K562 (cell line): ENCODE measurements around the gene HEPACAM. TPM values are rescaled to one million over a fixed set of nuclear protein-coding genes. Genes with fewer than 3 reads are reported as not detected.

Source experiments
- ASH1L ChIP-seq: fragments of 450-650 bp; IDR thresholded peaks from 2 replicates; pipeline ENCODE4 v1.6.1; 2018; ENCODE audit warnings: borderline replicate concordance, mild to moderate bottlenecking, low read depth; ENCODE audit not compliant: partially characterized antibody
- CEBPZ ChIP-seq: fragments of 150-350 bp; IDR thresholded peaks from 2 replicates; pipeline ENCODE4 v1.6.1; 2014; ENCODE audit warnings: low read depth, mild to moderate bottlenecking, low read length, borderline replicate concordance
- CSDE1 ChIP-seq, 2 experiments: fragments of 450-650 bp; IDR thresholded peaks; 2 replicates each; pipeline ENCODE4 v1.6.1; 2016; ENCODE audit warnings: mild to moderate bottlenecking in 1 of 2
- E2F8 ChIP-seq: fragments of 450-650 bp; IDR thresholded peaks from 2 replicates; pipeline ENCODE4 v1.7.1; 2018; ENCODE audit warnings: mild to moderate bottlenecking, low read depth; ENCODE audit not compliant: partially characterized antibody
- ESRRA ChIP-seq: fragments of 450-650 bp; IDR thresholded peaks from 2 replicates; pipeline ENCODE4 v1.6.1; 2014; ENCODE audit warnings: low read depth, mild to moderate bottlenecking, moderate library complexity, borderline replicate concordance
- EWSR1 ChIP-seq: fragments of 450-650 bp; IDR thresholded peaks from 2 replicates; pipeline ENCODE4 v1.6.1; 2018; ENCODE audit warnings: borderline replicate concordance, mild to moderate bottlenecking, low read depth, moderate library complexity; ENCODE audit not compliant: partially characterized antibody
- HNRNPK ChIP-seq: fragments of 200-400 bp; formaldehyde crosslinking; IDR thresholded peaks from one replicate; pipeline ENCODE4 v1.6.1; 2018; ENCODE audit warnings: mild to moderate bottlenecking, low read depth, low read length; ENCODE audit not compliant: poor library complexity, severe bottlenecking
- IRF1 ChIP-seq: sonication (generic); formaldehyde crosslinking; IDR thresholded peaks from 2 replicates; pipeline ENCODE4 v1.8.0; 2022; ENCODE audit warnings: missing genetic modification reagents, mild to moderate bottlenecking, borderline replicate concordance
- MED1 ChIP-seq: sonication (generic); formaldehyde crosslinking; IDR thresholded peaks from 2 replicates; pipeline ENCODE4 v1.8.1; 2023; ENCODE audit warnings: missing genetic modification reagents, borderline replicate concordance
- POLR2G ChIP-seq: fragments of 200-400 bp; formaldehyde crosslinking; IDR thresholded peaks from 2 replicates; pipeline ENCODE4 v1.6.1; 2017; ENCODE audit warnings: low read depth, mild to moderate bottlenecking, antibody characterized with exemption, low read length, moderate library complexity
- PYGO2 ChIP-seq: fragments of 450-650 bp; IDR thresholded peaks from 2 replicates; pipeline ENCODE4 v1.6.1; 2016; ENCODE audit warnings: mild to moderate bottlenecking, missing genetic modification characterization, moderate library complexity, missing compliant biosample characterization
- SIRT6 ChIP-seq: IDR thresholded peaks from one replicate; pipeline ENCODE4 v1.6.1; 2012; ENCODE audit warnings: low read depth, mild to moderate bottlenecking, control low read depth, inconsistent platforms, low read length, moderate library complexity
- SMARCC2 ChIP-seq: fragments of 450-650 bp; IDR thresholded peaks from 2 replicates; pipeline ENCODE4 v1.6.1; 2017; ENCODE audit warnings: antibody characterized with exemption, moderate library complexity, mild to moderate bottlenecking, low read depth
- SMARCE1 ChIP-seq: fragments of 450-650 bp; IDR thresholded peaks from 2 replicates; pipeline ENCODE4 v1.7.1; 2016; ENCODE audit warnings: mild to moderate bottlenecking
- USF2 ChIP-seq: sonication (generic); formaldehyde crosslinking; IDR thresholded peaks from 2 replicates; pipeline ENCODE4 v1.5.0; 2020; ENCODE audit warnings: missing genetic modification reagents
- YBX1 ChIP-seq: fragments of 450-650 bp; IDR thresholded peaks from 2 replicates; pipeline ENCODE4 v1.7.1; 2016; ENCODE audit warnings: mild to moderate bottlenecking
- ZC3H4 ChIP-seq: sonication (generic); formaldehyde crosslinking; IDR thresholded peaks from 2 replicates; pipeline ENCODE4 v1.9.0; 2021; ENCODE audit warnings: missing genetic modification reagents, borderline replicate concordance
- ZNF24 ChIP-seq: fragments of 450-650 bp; IDR thresholded peaks from 2 replicates; pipeline ENCODE4 v1.6.1; 2016
- ZNF408 ChIP-seq: fragments of 250-450 bp; sonication (Bioruptor Pico); IDR thresholded peaks from 2 replicates; pipeline ENCODE4 v1.4.0; 2020; ENCODE audit warnings: low read depth, mild to moderate bottlenecking, moderate library complexity
- polyA plus RNA-seq, 8 experiments: library from polyadenylated mRNA; depleted of rRNA in 4 of 8; stranded (reverse) in 5 of 8; unstranded in 3 of 8; fragments of >200 nt; fragmentation: Nextera tagmentation in 2 of 8; fragmentation: Illumina TruSeq in 1 of 8; extraction: Ambion mirVana in 2 of 8; extraction: Trizol in 1 of 8; gene quantifications; 2 replicates each; pipeline versions ENCODE4 v1.2.1 to v1.2.3, GENCODE V29; 2011 to 2014; ENCODE audit warnings: inconsistent platforms in 1 of 8, missing spikeins in 1 of 8
- total RNA-seq, 7 experiments: library from RNA; depleted of rRNA in 6 of 7; stranded (reverse); fragments of >200 nt in 6 of 7; fragmentation: Illumina TruSeq in 2 of 7; extraction: Trizol in 2 of 7; gene quantifications; 2 replicates each; pipeline versions ENCODE4 v1.2.1 to v1.2.3, GENCODE V29; 2011 to 2021; ENCODE audit warnings: low replicate concordance in 1 of 7

The HEPACAM gene
- total and polyA plus RNA-seq, 9 of the 15 experiments (the other 6 are each of a cell fraction or from before 2014, with no cell fraction given): not detected

- TF ChIP-seq IRF1 (no peak), MED1 (no peak), CEBPZ (no peak), SIRT6 (no peak), ZC3H4 (no peak), ESRRA (0 out of 2 replicates have a peak, but pooled peaks have one; percentile 36), CSDE1 (IDR thresholded peaks at IDR 0.05) (no peak; a peak in 1 of 4 replicates), ZNF24 (peak; percentile 60; the same call in 1 of the 2 replicates), E2F8 (no peak), EWSR1 (no peak), SMARCE1 (peak; percentile 53), YBX1 (no peak), HNRNPK (peak; percentile 44), PYGO2 (tag) (no peak), SMARCC2 (peak; percentile 69; the same call in 1 of the 2 replicates), USF2 (CRISPR knock-in tag) (no peak), ASH1L (no peak), ZNF408 (no peak), POLR2G (peak; percentile 91)
Observed at GRCh38 chr11:124875943-124876817, 59.7 kb downstream of the HEPACAM start (continued).
